ENCODE data around the gene MINDY4B. TPM values are rescaled to one million over a fixed set of nuclear protein-coding genes. Genes with fewer than 3 reads are reported as not detected.

MINDY4B gene
- total and polyA plus RNA-seq, 4 donors, result 0.20 to 0.27 TPM; not detected in 2

Other genes starting within 250 kb of the MINDY4B start
- under 1 TPM; 0.33 to 0.40 TPM for gene ERICH6, start 201.5 kb downstream of the MINDY4B start, total RNA-seq
- under 1 TPM; 0.89 to 0.93 TPM for gene ERICH6, start 201.5 kb downstream of the MINDY4B start, polyA plus RNA-seq (ENCODE audit: insufficient read length in 2 of 2)
- gene SIAH2, start 142.3 kb downstream of the MINDY4B start, total RNA-seq, result 10 to 100 TPM; 26.4 to 27.2 TPM
- 10 to 100 TPM; 22.6 to 23.0 TPM for gene SIAH2, start 142.3 kb downstream of the MINDY4B start, polyA plus RNA-seq (ENCODE audit: insufficient read length in 2 of 2)
- gene CLRN1, start 67.3 kb upstream of the MINDY4B start, total RNA-seq, result not detected
- gene CLRN1, start 67.3 kb upstream of the MINDY4B start, polyA plus RNA-seq (ENCODE audit: insufficient read length in 2 of 2), result under 1 TPM in 1 of 2 donors, not detected in 1; 0.24 TPM
- 10 to 100 TPM; 11.9 to 12.5 TPM for gene MED12L, start 180.2 kb upstream of the MINDY4B start, total RNA-seq
- gene MED12L, start 180.2 kb upstream of the MINDY4B start, polyA plus RNA-seq (ENCODE audit: insufficient read length in 2 of 2), result 10 to 100 TPM; 12.7 to 23.8 TPM

Data from spinal cord (tissue), 4 donors.